ENCODE measurements around the gene B4GALT6.

B4GALT6 gene

GRCh38 chr18:31688606-31689005 is 4.2 kb upstream of the B4GALT6 start:
- DNase-seq (ENCODE audit: low spot score) = no peak

- DNase-seq (ENCODE audit: low spot score) = no peak
Measured at GRCh38 chr18:31686986-31687928, 2.9 kb upstream of the B4GALT6 start.

- DNase-seq (ENCODE audit: low spot score) = no peak
Measured at GRCh38 chr18:31686572-31686971, 2.2 kb upstream of the B4GALT6 start.

- peak; percentile 19 for DNase-seq (ENCODE audit: low spot score)
Measured at GRCh38 chr18:31685097-31686082, 1.0 kb upstream of the B4GALT6 start.

GRCh38 chr18:31683968-31684278 is 458 bp downstream of the B4GALT6 start:
- no peak for DNase-seq (ENCODE audit: low spot score)

GRCh38 chr18:31683106-31683505 is 1.3 kb downstream of the B4GALT6 start:
- DNase-seq (ENCODE audit: low spot score) = no peak

- DNase-seq (ENCODE audit: low spot score) = no peak
Measured at GRCh38 chr18:31680831-31681568, 3.4 kb downstream of the B4GALT6 start.

GRCh38 chr18:31680433-31680811 is 4.0 kb downstream of the B4GALT6 start:
- DNase-seq (ENCODE audit: low spot score) = no peak

GRCh38 chr18:31679791-31680432 is 4.5 kb downstream of the B4GALT6 start:
- DNase-seq (ENCODE audit: low spot score) = no peak

GRCh38 chr18:31679133-31679742 is 5.1 kb downstream of the B4GALT6 start:
- no peak for DNase-seq (ENCODE audit: low spot score)

- DNase-seq (ENCODE audit: low spot score) = no peak
Measured at GRCh38 chr18:31678425-31678824, 6.0 kb downstream of the B4GALT6 start.

- DNase-seq (ENCODE audit: low spot score) = no peak
Measured at GRCh38 chr18:31677592-31677991, 6.8 kb downstream of the B4GALT6 start.

GRCh38 chr18:31675404-31675803 is 9.0 kb downstream of the B4GALT6 start:
- DNase-seq (ENCODE audit: low spot score) = no peak

GRCh38 chr18:31672628-31673135 is 11.7 kb downstream of the B4GALT6 start:
- no peak for DNase-seq (ENCODE audit: low spot score)

GRCh38 chr18:31671951-31672350 is 12.4 kb downstream of the B4GALT6 start:
- DNase-seq (ENCODE audit: low spot score) = no peak

GRCh38 chr18:31669541-31669940 is 14.8 kb downstream of the B4GALT6 start:
- no peak for DNase-seq (ENCODE audit: low spot score)

GRCh38 chr18:31667185-31667584 is 17.2 kb downstream of the B4GALT6 start:
- no peak for DNase-seq (ENCODE audit: low spot score)

GRCh38 chr18:31666055-31666454 is 18.3 kb downstream of the B4GALT6 start:
- no peak for DNase-seq (ENCODE audit: low spot score)

GRCh38 chr18:31664101-31664500 is 20.3 kb downstream of the B4GALT6 start:
- DNase-seq (ENCODE audit: low spot score) = no peak

GRCh38 chr18:31661965-31662364 is 22.4 kb downstream of the B4GALT6 start:
- no peak for DNase-seq (ENCODE audit: low spot score)

GRCh38 chr18:31660763-31661162 is 23.6 kb downstream of the B4GALT6 start:
- no peak for DNase-seq (ENCODE audit: low spot score)
